HL-60 (cell line): Measurements from ENCODE around the gene RPAP3.

Experiments
- DNase-seq, 2 experiments: peaks; one replicate each; pipeline ENCODE4 v3.0.0-alpha.2; 2010 to 2020; ENCODE audit warnings: low read depth in 1 of 2, low spot score in 1 of 2
- H3K27ac ChIP-seq: fragments of 250-450 bp; sonication (Bioruptor Pico); replicated peaks from 2 replicates; pipeline ENCODE4 v1.5.1; 2020; ENCODE audit warnings: mild to moderate bottlenecking, moderate library complexity
- H3K27me3 ChIP-seq: fragments of 250-450 bp; sonication (Bioruptor Pico); 2 replicates; pipeline ENCODE4 v1.5.1; 2021; ENCODE audit warnings: mild to moderate bottlenecking, moderate library complexity; ENCODE audit not compliant: insufficient read depth, poor library complexity, severe bottlenecking
- H3K4me3 ChIP-seq: replicated peaks from 2 replicates; pipeline ENCODE4 v1.5.1; 2011; ENCODE audit warnings: mild to moderate bottlenecking, control low read depth, low read length; ENCODE audit not compliant: insufficient read depth
- GABPA ChIP-seq: IDR thresholded peaks from 2 replicates; pipeline ENCODE4 v1.6.1; 2012; ENCODE audit warnings: low read depth
- POLR2AphosphoS5 ChIP-seq: IDR thresholded peaks from 2 replicates; pipeline ENCODE4 v1.6.1; 2012; ENCODE audit warnings: low read depth
- REST ChIP-seq: IDR thresholded peaks from 2 replicates; pipeline ENCODE4 v1.6.1; 2012; ENCODE audit warnings: low read depth; ENCODE audit not compliant: insufficient replicate concordance
- SPI1 ChIP-seq: IDR thresholded peaks from 2 replicates; pipeline ENCODE4 v1.6.1; 2012; ENCODE audit warnings: low read depth, mild to moderate bottlenecking, borderline replicate concordance
- TF ChIP-seq, protein P1 (sequence below): IDR thresholded peaks from one replicate; pipeline ENCODE4 v1.5.1; 2011; ENCODE audit warnings: low read length, control low read depth, inconsistent platforms; ENCODE audit not compliant: insufficient read depth

RPAP3 gene

GRCh38 chr12:47744778-47745436 is 39.1 kb upstream of the RPAP3 start:
- no peak for DNase-seq
- Histone ChIP-seq H3K4me3 (no peak overlapping the region), H3K27me3 (no peaks in the 10 kb centered on the region), H3K27ac (no peak overlapping the region)
- TF ChIP-seq REST (no peak), GABPA (no peak), POLR2AphosphoS5 (no peak)
- TF ChIP-seq, protein P1, sequence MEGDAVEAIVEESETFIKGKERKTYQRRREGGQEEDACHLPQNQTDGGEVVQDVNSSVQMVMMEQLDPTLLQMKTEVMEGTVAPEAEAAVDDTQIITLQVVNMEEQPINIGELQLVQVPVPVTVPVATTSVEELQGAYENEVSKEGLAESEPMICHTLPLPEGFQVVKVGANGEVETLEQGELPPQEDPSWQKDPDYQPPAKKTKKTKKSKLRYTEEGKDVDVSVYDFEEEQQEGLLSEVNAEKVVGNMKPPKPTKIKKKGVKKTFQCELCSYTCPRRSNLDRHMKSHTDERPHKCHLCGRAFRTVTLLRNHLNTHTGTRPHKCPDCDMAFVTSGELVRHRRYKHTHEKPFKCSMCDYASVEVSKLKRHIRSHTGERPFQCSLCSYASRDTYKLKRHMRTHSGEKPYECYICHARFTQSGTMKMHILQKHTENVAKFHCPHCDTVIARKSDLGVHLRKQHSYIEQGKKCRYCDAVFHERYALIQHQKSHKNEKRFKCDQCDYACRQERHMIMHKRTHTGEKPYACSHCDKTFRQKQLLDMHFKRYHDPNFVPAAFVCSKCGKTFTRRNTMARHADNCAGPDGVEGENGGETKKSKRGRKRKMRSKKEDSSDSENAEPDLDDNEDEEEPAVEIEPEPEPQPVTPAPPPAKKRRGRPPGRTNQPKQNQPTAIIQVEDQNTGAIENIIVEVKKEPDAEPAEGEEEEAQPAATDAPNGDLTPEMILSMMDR: no peak

GRCh38 chr12:47744005-47744651 is 38.3 kb upstream of the RPAP3 start:
- DNase-seq: peak in 1 of 2 experiments; percentile 25
- Histone ChIP-seq H3K27ac (no peak overlapping the region), H3K27me3 (no peaks in the 10 kb centered on the region), H3K4me3 (no peak overlapping the region)
- no peak for TF ChIP-seq POLR2AphosphoS5
- no peak for TF ChIP-seq REST
- no peak for TF ChIP-seq GABPA
- TF ChIP-seq SPI1: no peak
- TF ChIP-seq, protein P1: peak; percentile 29

DNA sequence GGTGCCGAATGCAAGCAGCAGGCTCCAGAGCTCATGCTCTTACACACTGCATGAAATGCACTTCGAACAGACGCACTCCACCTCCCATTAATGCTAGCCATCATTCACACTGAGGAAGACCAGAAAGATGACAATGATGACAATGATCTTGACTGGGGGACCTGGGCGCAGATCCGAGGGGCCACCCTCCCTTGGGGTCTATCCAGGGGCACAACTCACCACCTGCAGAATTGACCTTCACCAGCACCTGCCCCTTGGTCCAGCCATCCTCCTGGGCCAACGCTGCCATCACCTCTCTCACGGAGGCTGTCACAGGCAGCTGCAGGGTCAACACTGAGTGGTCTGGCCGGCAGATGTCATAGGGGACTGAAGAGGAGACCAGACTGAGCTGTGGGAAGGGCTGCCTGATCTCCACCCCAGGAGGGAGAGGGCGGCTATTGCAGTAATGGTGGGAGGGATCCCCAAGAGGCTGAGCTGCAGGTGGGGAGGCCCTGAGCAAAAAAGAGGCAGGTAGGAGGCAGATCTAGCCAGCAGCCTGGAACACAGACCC is 37.6 kb upstream of the RPAP3 start:
- Histone ChIP-seq H3K4me3 (no peak overlapping the region), H3K27me3 (no peaks in the 10 kb centered on the region), H3K27ac (no peak overlapping the region)
- no peak for DNase-seq
- TF ChIP-seq, protein P1: no peak
- TF ChIP-seq POLR2AphosphoS5 (no peak), REST (no peak), GABPA (no peak), SPI1 (no peak)
